HCT116 (cell line): ENCODE data around the gene HORMAD2. TPM values are rescaled to one million over a fixed set of nuclear protein-coding genes. Genes with fewer than 3 reads are reported as not detected.

Experiments
- ATAC-seq: fragments of 200-7000 bp; cut with Tn5 transposase; 2 replicates; pipeline ENCODE4 v1.9.1; 2020; ENCODE audit warnings: mild to moderate bottlenecking, moderate library complexity
- BruUV-seq: library from RNA; stranded (reverse); fragments of 400-500 nt; replicated peaks from 2 replicates; lab custom pipeline; 2021; lab: Mats Ljungman, UMichigan
- CTCF ChIA-PET: fragments of 300-600 bp; sonication (Branson Sonifier 250); formaldehyde crosslinking; loops from one replicate; lab custom pipeline; 2021; ENCODE audit warnings: antibody characterized with exemption; lab: Charles Lee
- POLR2A ChIA-PET: fragments of 300-600, 350-600 bp; sonication (Branson Sonifier 250); formaldehyde crosslinking; loops from one replicate; lab custom pipeline; 2021; ENCODE audit warnings: antibody characterized with exemption; lab: Charles Lee
- RAD21 ChIA-PET, 2 experiments: fragments of 300-600 bp; sonication (Branson Sonifier 250); formaldehyde crosslinking; loops; one replicate each; lab custom pipeline; 2023; ENCODE audit warnings: low total read pairs in 2 of 2; ENCODE audit not compliant: uncharacterized antibody in 2 of 2, unreplicated experiment in 2 of 2, low non-redundant PET in 1 of 2; lab: Charles Lee
- DNase-seq: peaks from one replicate; pipeline ENCODE4 v3.0.0-alpha.2; 2010; ENCODE audit warnings: low read depth, low spot score
- H2AFZ ChIP-seq: fragments of 200-600 bp; shearing (Covaris generic), sonication (generic); 2 replicates; pipeline ENCODE4 v1.6.1; 2017; ENCODE audit warnings: low read depth, mixed run types, mixed read lengths, antibody characterized with exemption, low read length; ENCODE audit not compliant: poor library complexity, severe bottlenecking
- H3K27ac ChIP-seq: 2 replicates; pipeline ENCODE4 v1.5.1; 2012; ENCODE audit warnings: low read depth, low read length
- H3K27me3 ChIP-seq: fragments of 200-600 bp; sonication (generic); 2 replicates; pipeline ENCODE4 v1.6.1; 2016; ENCODE audit warnings: mixed run types, low read length, mixed read lengths; ENCODE audit not compliant: insufficient read depth
- H3K36me3 ChIP-seq, 2 experiments: fragments of 200-500 bp in 1 of 2; fragments of 200-600 bp in 1 of 2; sonication (Bioruptor generic) in 1 of 2; sonication (generic) in 1 of 2; 2 replicates each; pipeline versions ENCODE4 v1.5.1 to v1.6.1; 2014 to 2016; ENCODE audit warnings: low read length in 2 of 2, inconsistent platforms in 1 of 2, mixed read lengths in 1 of 2, mixed run types in 1 of 2; ENCODE audit not compliant: insufficient read depth in 2 of 2, control insufficient read depth in 1 of 2
- H3K4me1 ChIP-seq, 2 experiments: fragments of 200-600 bp in 1 of 2; sonication (generic) in 1 of 2; 2 replicates each; pipeline versions ENCODE4 v1.5.1 to v1.6.1; 2012 to 2017; ENCODE audit warnings: low read length in 2 of 2, inconsistent platforms in 1 of 2, mild to moderate bottlenecking in 1 of 2, mixed read lengths in 1 of 2, mixed run types in 1 of 2, moderate library complexity in 1 of 2; ENCODE audit not compliant: insufficient read depth in 2 of 2, control insufficient read depth in 1 of 2
- H3K4me2 ChIP-seq: fragments of 200-600 bp; sonication (generic); 2 replicates; pipeline ENCODE4 v1.6.1; 2017; ENCODE audit warnings: mixed run types, low read length, mixed read lengths
- H3K4me3 ChIP-seq, 2 experiments: fragments of 200-600 bp in 1 of 2; sonication (generic) in 1 of 2; replicated peaks in 1 of 2; 2 replicates each; pipeline ENCODE4 v1.5.1; 2011 to 2016; ENCODE audit warnings: low read length in 2 of 2, control low read depth in 1 of 2, low read depth in 1 of 2, mild to moderate bottlenecking in 1 of 2, mixed read lengths in 1 of 2, mixed run types in 1 of 2
- H3K79me2 ChIP-seq: fragments of 200-600 bp; sonication (generic); 2 replicates; pipeline ENCODE4 v1.6.1; 2017; ENCODE audit warnings: mild to moderate bottlenecking, mixed run types, low read length, moderate library complexity, mixed read lengths; ENCODE audit not compliant: insufficient read depth
- H3K9ac ChIP-seq: fragments of 200-600 bp; sonication (generic); 2 replicates; pipeline ENCODE4 v1.6.1; 2016; ENCODE audit warnings: low read length, mixed read lengths
- H3K9me2 ChIP-seq: fragments of 200-600 bp; sonication (generic), shearing (Covaris generic); 2 replicates; pipeline ENCODE4 v1.6.1; 2017; ENCODE audit warnings: mixed run types, mild to moderate bottlenecking, moderate library complexity; ENCODE audit not compliant: insufficient read depth
- H3K9me3 ChIP-seq, 2 experiments: fragments of 200-500 bp in 1 of 2; fragments of 200-600 bp in 1 of 2; sonication (Bioruptor generic) in 1 of 2; sonication (generic) in 1 of 2; 2 replicates each; pipeline ENCODE4 v1.6.1; 2014 to 2017; ENCODE audit warnings: low read length in 2 of 2, mixed read lengths in 2 of 2, inconsistent platforms in 1 of 2, low read depth in 1 of 2, mild to moderate bottlenecking in 1 of 2, mixed run types in 1 of 2, moderate library complexity in 1 of 2; ENCODE audit not compliant: control insufficient read depth in 1 of 2, insufficient read depth in 1 of 2
- H4K20me1 ChIP-seq: fragments of 200-600 bp; sonication (generic), shearing (Covaris generic); 2 replicates; pipeline ENCODE4 v1.6.1; 2017; ENCODE audit warnings: mixed run types, mild to moderate bottlenecking, moderate library complexity; ENCODE audit not compliant: insufficient read depth
- CBX3 ChIP-seq: IDR thresholded peaks from 2 replicates; pipeline ENCODE4 v1.6.1; 2012; ENCODE audit warnings: low read depth
- CEBPB ChIP-seq: IDR thresholded peaks from 2 replicates; pipeline ENCODE4 v1.6.1; 2012; ENCODE audit warnings: low read depth
- CTCF ChIP-seq, 3 experiments: fragments of 200-600 bp in 1 of 3; sonication (generic) in 1 of 3; IDR thresholded peaks in 2 of 3; conservative IDR thresholded peaks in 1 of 3; 2 replicates each; pipeline ENCODE4 v1.5.1; 2012 to 2017; ENCODE audit warnings: low read depth in 2 of 3, low read length in 2 of 3, antibody characterized with exemption in 1 of 3, borderline replicate concordance in 1 of 3, control low read depth in 1 of 3, mild to moderate bottlenecking in 1 of 3, mixed read lengths in 1 of 3, mixed run types in 1 of 3, moderate library complexity in 1 of 3; ENCODE audit not compliant: insufficient read depth in 1 of 3
- EGR1 ChIP-seq: IDR thresholded peaks from 2 replicates; pipeline ENCODE4 v1.6.1; 2012; ENCODE audit warnings: low read depth
- ELF1 ChIP-seq: IDR thresholded peaks from 2 replicates; pipeline ENCODE4 v1.6.1; 2012; ENCODE audit warnings: low read depth, borderline replicate concordance
- EZH2phosphoT487 ChIP-seq: fragments of 200-600 bp; IDR thresholded peaks from 2 replicates; pipeline ENCODE4 v1.6.1; 2018; ENCODE audit warnings: antibody characterized with exemption, borderline replicate concordance
- FOSL1 ChIP-seq: IDR thresholded peaks from 2 replicates; pipeline ENCODE4 v1.6.1; 2012; ENCODE audit warnings: low read depth
- MAX ChIP-seq: IDR thresholded peaks from 2 replicates; pipeline ENCODE4 v1.6.1; 2012
- POLR2A ChIP-seq: IDR thresholded peaks from 2 replicates; pipeline ENCODE4 v1.7.0; 2011; ENCODE audit warnings: borderline replicate concordance; ENCODE audit not compliant: insufficient read depth, insufficient read length; ENCODE audit errors: extremely low read depth
- POLR2AphosphoS5 ChIP-seq: IDR thresholded peaks from 2 replicates; pipeline ENCODE4 v1.6.1; 2011; ENCODE audit warnings: mild to moderate bottlenecking, low read depth, low read length, moderate library complexity
- REST ChIP-seq: IDR thresholded peaks from 2 replicates; pipeline ENCODE4 v1.6.1; 2012; ENCODE audit warnings: low read depth
- SIN3A ChIP-seq: IDR thresholded peaks from 2 replicates; pipeline ENCODE4 v1.6.1; 2012; ENCODE audit warnings: low read depth
- TCF7L2 ChIP-seq: IDR thresholded peaks from 2 replicates; pipeline ENCODE4 v1.7.0; 2011; ENCODE audit warnings: borderline replicate concordance, inconsistent platforms; ENCODE audit not compliant: insufficient read depth, insufficient read length; ENCODE audit errors: extremely low read depth
- YY1 ChIP-seq: IDR thresholded peaks from 2 replicates; pipeline ENCODE4 v1.6.1; 2011; ENCODE audit warnings: low read length, low read depth, moderate library complexity, mild to moderate bottlenecking; ENCODE audit not compliant: insufficient replicate concordance; ENCODE audit errors: extremely low read depth
- ZFX ChIP-seq: fragments of 450-650 bp; IDR thresholded peaks from 2 replicates; pipeline ENCODE4 v1.6.1; 2017
- intact Hi-C: fragments of 100-400 bp; cut with micrococcal nuclease; formaldehyde crosslinking; loops from 2 replicates; pipeline ENCODE4 v1.10.0; 2022
- total RNA-seq: library from RNA; stranded (reverse); gene quantifications from one replicate; pipeline ENCODE4 v1.2.1, GENCODE V29; 2021; ENCODE audit not compliant: unreplicated experiment

HORMAD2 gene
- total RNA-seq, 1 experiment from 2014 or later, result not detected

GRCh38 chr22:30127749-30128166 lies 47.5 kb downstream of the HORMAD2 start:
- Histone ChIP-seq H3K9ac (no peak overlapping the region), H3K4me2 (no peak overlapping the region), H4K20me1 (no peaks in the 10 kb centered on the region), H2AFZ (peak overlapping the region; percentile 81), H3K27ac (no peak overlapping the region), H3K9me2 (no peaks in the 10 kb centered on the region), H3K79me2 (no peaks in the 10 kb centered on the region), H3K4me3 (no peak overlapping the region), H3K36me3 (no peaks in the 10 kb centered on the region), H3K9me3 (no peaks in the 10 kb centered on the region), H3K4me1 (peaks cover 0 to 4% of the 10 kb centered on the region in 2 experiments; a peak in 1 of 4 replicates), H3K27me3 (no peaks in the 10 kb centered on the region)
- RAD21 ChIA-PET, result no interaction called here
- CTCF ChIA-PET, result no interaction called here
- TF ChIP-seq EGR1 (no peak), SIN3A (no peak), CEBPB (no peak), POLR2A (no peak), TCF7L2 (no peak), POLR2AphosphoS5 (no peak), CBX3 (no peak), MAX (no peak), EZH2phosphoT487 (no peak), FOSL1 (no peak), ZFX (no peak)
- BruUV-seq, result no TSS peak
- POLR2A ChIA-PET, result no interaction called here
- DNase-seq (no peak), ATAC-seq (no peak)
- intact Hi-C loops, result no loop called here

GRCh38 chr22:30128511-30128910 lies 48.2 kb downstream of the HORMAD2 start:
- intact Hi-C loops, result no loop called here
- H3K4me1 ChIP-seq, result peaks cover 0 to 4% of the 10 kb centered on the region in 2 experiments; a peak in 1 of 4 replicates
- POLR2A ChIA-PET, result no interaction called here
- BruUV-seq, result no TSS peak
- CTCF ChIA-PET, result no interaction called here
- no peaks in the 10 kb centered on the region for H3K79me2 ChIP-seq
- H2AFZ ChIP-seq, result peak overlapping the region; percentile 13
- H4K20me1 ChIP-seq, result no peaks in the 10 kb centered on the region
- H3K4me3 ChIP-seq, result no peak overlapping the region
- H3K36me3 ChIP-seq, result no peaks in the 10 kb centered on the region
- H3K9me3 ChIP-seq, result no peaks in the 10 kb centered on the region
- no peak for DNase-seq
- H3K9ac ChIP-seq, result no peak overlapping the region
- RAD21 ChIA-PET, result no interaction called here
- ATAC-seq, result no peak
- H3K9me2 ChIP-seq, result no peaks in the 10 kb centered on the region
- no peaks in the 10 kb centered on the region for H3K27me3 ChIP-seq
- no peak overlapping the region for H3K4me2 ChIP-seq
- no peak overlapping the region for H3K27ac ChIP-seq
- TF ChIP-seq SIN3A, result no peak
- no peak for TF ChIP-seq REST
- TF ChIP-seq TCF7L2, result no peak
- TF ChIP-seq CBX3, result no peak
- TF ChIP-seq EGR1, result no peak
- TF ChIP-seq POLR2A, result no peak
- no peak for TF ChIP-seq ELF1
- TF ChIP-seq YY1, result no peak
- TF ChIP-seq CTCF (IDR thresholded peaks at IDR 0.05 in 2 of 3, conservative IDR thresholded peaks at IDR 0.05 in 1 of 3; ENCODE audit: borderline replicate concordance in 1 of 3, insufficient read depth in 1 of 3, low read depth in 2 of 3, low read length in 2 of 3), result no peak
- no peak for TF ChIP-seq CEBPB
